Fibroblast of mammary gland (primary cell): ENCODE results near the gene POLR2E.

Experiments used
- DNase-seq: peaks from one replicate; pipeline ENCODE4 v3.0.0-alpha.2; 2010; ENCODE audit warnings: low read depth
- H3K4me3 ChIP-seq: 2 replicates; pipeline ENCODE4 v1.5.1; 2011; ENCODE audit warnings: low read depth, mild to moderate bottlenecking, low read length, moderate library complexity; ENCODE audit not compliant: control insufficient read depth
- TF ChIP-seq, protein P1 (sequence below): conservative IDR thresholded peaks from 2 replicates; pipeline ENCODE4 v1.5.1; 2011; ENCODE audit warnings: low read depth, low read length, inconsistent platforms; ENCODE audit not compliant: control insufficient read depth, insufficient read depth

The POLR2E gene

DNA sequence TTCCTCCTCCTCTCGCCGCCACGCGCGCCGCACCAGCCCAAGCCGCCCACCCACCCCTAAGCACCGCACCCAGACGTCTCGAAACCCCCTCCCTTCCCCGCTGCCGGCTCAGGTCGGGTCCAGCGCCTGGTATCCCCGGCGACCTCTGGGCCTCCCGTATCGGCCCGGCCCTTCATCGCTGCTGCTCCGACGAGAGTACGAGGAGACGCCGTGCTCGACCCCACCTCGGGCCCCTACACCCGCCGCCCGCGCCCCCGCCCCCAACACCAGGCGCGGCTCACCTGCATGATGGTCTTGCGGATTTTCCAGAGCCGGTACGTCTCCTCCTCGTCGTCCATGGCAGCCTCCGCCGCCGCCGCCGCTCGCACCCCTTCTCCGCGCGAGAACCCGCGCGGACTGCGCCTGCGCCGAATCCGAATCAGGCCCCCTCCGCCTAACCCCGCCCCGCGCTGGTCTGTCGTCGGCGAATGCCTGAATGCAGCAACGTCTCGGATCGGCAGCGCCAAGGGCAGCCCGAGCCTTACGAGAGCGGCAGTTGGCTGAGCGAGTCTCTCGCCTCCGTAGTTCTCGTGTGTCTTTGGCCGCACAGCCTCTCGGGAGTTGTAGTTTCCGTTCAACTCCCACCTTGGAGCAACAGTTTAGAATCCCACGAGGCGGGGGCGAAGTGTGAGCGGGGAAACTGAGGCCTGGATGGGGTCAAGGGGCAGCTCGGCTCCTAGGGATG is at the start of gene POLR2E:
Gene POLR2E (minus strand): TSS at position 398 of the 724 bp plus-strand sequence. CDS start 60 bp downstream, at position 338.
- peak within 1 kb of the TSS; percentile 72 for H3K4me3 ChIP-seq
- peak; percentile 98 for DNase-seq
- TF ChIP-seq, protein P1, sequence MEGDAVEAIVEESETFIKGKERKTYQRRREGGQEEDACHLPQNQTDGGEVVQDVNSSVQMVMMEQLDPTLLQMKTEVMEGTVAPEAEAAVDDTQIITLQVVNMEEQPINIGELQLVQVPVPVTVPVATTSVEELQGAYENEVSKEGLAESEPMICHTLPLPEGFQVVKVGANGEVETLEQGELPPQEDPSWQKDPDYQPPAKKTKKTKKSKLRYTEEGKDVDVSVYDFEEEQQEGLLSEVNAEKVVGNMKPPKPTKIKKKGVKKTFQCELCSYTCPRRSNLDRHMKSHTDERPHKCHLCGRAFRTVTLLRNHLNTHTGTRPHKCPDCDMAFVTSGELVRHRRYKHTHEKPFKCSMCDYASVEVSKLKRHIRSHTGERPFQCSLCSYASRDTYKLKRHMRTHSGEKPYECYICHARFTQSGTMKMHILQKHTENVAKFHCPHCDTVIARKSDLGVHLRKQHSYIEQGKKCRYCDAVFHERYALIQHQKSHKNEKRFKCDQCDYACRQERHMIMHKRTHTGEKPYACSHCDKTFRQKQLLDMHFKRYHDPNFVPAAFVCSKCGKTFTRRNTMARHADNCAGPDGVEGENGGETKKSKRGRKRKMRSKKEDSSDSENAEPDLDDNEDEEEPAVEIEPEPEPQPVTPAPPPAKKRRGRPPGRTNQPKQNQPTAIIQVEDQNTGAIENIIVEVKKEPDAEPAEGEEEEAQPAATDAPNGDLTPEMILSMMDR: no peak

DNA sequence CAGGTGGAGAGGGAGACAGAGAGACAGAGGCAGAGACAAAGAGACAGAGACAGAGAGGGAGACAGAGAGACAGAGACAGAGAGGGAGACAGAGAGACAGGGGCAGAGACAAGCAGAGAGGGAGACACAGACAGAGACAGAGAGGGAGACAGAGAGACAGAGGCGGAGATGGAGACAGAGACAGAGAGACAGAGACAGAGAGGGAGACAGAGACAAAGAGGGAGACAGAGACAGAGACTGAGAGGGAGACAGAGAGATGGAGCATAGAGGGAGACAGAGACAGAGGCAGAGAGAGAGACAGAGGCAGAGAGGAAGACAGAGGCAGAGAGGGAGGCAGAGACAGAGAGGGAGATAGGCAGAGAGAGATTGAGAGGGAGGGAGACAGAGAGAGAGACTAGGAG is 49.6 kb upstream of the POLR2E start:
- TF ChIP-seq, protein P1: no peak
- DNase-seq: no peak
- H3K4me3 ChIP-seq: no peak overlapping the region

DNA sequence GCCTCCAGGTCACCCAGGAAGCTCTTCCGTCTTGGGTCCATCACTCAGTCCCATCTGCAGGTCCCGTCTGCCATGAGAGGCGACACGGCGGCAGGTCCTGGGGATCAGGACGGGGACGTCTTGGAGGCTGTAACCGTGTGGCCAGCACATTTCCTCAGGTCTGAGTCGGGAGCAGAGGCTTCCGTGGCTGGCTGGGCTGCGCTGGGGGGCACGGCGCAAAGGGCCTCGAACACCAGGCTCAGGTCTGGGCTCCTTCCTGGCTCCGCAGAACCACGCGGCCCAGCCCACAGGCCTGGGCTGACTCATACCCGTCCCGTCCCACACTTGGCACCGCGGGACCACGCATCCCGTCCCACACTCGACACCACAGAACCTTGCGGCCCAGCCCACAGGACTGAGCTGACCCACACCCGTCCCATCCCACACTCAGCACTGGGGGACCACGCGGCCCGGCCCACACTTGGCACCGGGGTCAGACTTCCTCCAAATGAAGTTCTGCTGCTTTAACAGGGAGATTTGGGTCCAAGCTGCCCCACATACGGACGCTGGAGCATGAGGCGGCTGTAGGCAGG is 48.7 kb upstream of the POLR2E start:
- no peak overlapping the region for H3K4me3 ChIP-seq
- TF ChIP-seq, protein P1: no peak

DNA sequence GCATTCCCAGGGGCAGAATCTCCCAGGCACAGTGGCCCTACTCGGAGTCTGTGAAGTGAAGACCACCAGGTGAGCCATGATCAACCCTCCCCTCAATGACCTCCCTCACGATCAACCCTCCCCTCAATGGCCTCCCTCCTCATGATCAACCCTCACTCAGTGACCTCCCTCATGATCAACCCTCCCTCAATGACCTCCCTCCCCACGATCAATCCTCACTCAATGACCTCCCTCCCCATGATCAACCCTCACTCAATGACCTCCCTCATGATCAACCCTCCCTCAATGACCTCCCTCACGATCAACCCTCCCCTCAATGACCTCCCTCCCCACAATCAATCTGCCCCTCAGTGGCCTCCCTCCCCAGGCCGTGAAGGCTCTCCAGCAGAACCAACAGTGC is 46.8 kb upstream of the POLR2E start:
- TF ChIP-seq, protein P1: no peak
- H3K4me3 ChIP-seq: no peak overlapping the region
- DNase-seq: no peak

More for the DNA sequence above, 48.7 kb upstream of the POLR2E start:
- no peak for DNase-seq

DNA sequence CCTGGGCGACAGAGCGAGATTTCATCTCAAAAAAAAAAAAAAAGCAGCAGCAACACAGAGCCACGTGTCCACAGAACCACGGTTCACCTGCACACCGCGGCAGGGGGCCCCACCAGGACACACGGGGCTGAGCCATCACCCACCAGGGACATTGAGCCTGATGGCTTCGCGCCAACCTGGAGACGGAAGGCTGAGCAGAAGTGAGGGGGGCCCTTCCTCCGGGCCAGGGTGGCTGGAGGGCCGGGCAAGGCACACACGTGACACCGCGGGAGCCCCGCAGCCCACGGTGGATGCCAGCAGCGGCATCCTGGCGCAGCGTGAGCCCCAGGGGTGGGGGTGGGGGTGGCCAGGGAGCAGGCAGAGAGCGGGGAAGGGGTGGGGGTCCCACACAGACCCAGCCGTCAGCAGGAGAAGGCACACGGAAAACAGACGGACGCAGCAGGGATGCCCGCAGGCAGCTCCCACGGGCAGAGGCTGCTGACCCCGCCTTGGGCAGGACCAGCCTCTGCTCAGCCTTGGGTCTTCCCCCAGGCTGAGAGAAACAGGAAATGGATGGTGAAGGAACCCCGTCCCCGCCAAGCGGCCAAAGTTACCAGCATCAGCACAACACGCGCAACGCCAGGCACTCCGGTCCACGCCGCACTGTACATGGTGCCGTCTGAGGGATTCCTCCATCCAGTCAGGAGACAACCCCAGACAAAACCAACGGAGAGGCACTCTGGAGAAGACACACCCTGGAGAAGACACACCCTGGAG is 45.3 kb upstream of the POLR2E start:
- TF ChIP-seq, protein P1: no peak
- no peak for DNase-seq
- no peak overlapping the region for H3K4me3 ChIP-seq

DNA sequence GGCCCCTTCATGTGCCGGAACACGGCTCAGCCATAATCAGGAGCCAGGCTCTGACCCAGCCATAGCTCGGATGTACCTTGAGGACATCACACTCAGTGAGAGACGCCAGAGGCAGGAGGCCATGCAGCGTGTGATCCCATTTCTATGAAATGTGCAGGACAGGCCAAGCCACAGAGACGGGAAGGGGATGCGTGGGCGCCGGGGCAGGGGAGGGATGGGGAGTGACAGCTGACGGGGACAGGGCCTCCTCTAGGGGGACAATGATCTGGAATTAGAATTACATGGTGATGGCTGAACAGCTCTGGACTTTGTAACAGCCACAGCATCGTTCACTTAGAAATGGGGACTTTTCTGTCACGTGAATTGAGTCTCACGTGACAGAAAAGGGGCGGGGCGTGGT is 44.0 kb upstream of the POLR2E start:
- DNase-seq: no peak
- TF ChIP-seq, protein P1: no peak
- no peak overlapping the region for H3K4me3 ChIP-seq
